Head of caudate nucleus (tissue), 42 donors: ENCODE results near the gene CACNG1.

Experiments used
- DNase-seq, 42 donors: peaks; one replicate each; pipeline versions ENCODE4 v3.0.0 to v3.0.0-alpha.2; 2020 to 2021; ENCODE audit warnings: mixed read lengths in 7 of 42
- intact Hi-C: fragments of 100-400 bp; cut with DNase I; formaldehyde crosslinking; loops from one replicate; pipeline ENCODE4 v1.15.0; 2022

Gene CACNG1

DNA sequence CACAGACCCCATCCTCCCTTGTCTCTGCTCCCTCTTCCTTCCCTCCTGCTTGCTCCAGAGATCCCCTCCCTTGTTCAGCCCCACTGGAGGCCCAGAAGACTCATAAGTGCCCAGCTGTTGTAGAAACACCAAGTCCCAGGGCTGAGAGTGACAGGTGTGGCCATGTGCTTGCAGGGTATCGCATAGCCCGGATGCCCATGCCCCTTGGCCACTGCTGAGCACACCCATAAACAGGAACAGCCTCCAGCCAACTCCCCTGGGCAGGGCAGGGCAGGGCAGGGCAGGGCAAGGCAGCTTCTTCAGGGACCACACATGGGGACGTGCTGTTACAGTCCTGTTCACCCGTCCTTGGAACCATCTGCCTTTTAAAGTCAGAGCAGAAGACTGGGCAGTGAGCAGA is 2.0 kb downstream of the CACNG1 start:
- no peak for DNase-seq
- intact Hi-C loops: no loop called here

DNA sequence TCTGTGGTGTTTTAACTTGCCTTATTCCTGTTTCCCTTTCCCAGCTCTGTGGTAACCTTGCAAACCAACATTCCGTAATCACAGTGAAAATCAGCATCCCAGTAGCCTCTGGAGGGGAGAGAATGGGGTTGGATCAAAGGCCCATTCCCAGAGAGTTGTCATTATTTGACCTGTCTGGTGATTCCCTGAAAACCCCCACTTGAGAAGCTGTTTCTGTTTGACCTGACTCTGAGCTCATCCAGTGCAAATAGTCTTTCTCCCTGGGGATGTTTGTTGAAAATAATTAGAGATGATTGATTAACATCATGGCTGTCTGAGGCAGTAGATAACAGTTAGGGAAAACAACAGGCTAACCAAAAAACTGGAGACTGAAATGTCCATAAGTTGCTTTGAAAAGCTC is 3.0 kb downstream of the CACNG1 start:
- intact Hi-C loops: no loop called here
- DNase-seq: no peak

DNA sequence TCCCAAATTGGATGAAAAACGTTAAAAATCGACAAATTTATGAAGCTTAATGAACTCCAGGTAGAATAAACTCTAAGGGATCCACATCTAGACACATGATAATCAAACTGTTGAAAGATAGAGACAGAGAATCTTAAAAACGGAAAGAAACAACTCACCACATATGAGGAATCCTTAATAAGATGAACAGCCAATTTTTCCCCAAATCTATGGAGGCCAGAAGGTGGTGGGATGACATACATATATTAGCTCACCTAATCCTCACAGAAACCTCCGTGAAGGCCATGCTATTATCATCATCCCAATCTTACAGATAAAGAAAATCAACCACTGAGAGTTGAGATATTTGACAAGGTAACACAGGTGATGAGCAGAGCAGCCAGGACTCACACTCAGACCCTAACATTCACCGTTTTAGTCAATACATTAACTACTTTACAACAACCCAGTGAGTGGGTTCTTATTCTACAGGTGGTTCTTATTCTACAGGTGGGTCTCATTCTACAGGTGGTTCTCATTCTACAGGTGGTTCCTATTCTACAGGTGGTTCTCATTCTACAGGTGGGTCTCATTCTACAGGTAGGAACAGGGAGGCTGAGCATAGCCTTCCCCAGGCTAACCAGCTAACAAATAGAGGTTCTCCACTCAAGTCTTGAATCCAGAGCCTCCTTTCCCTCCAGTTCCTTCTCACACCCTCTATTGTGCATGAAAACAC is 4.8 kb downstream of the CACNG1 start:
- DNase-seq: no peak
- intact Hi-C loops: no loop called here

DNA sequence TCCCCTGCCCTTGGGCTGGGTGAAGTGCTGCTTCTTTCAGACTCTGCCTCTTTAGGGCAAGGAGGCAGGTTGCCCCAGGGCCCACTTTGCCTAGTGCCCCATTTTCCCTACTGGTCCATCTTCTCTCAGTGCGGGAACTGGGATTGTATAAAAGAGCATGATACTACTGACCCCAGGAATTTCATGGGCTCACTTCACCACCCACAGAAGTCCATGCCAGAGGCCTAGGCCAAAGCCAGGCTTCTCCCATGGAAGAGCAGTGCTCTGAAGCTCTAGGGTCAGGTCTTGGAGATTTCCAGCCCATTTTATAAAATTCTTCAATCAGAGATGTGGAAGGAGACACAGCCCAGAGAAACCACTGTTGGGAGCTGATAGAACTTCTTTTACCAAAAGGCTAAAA is 5.7 kb downstream of the CACNG1 start:
- peak in 1 of 42 donors; percentile 25 for DNase-seq
- intact Hi-C loops: no loop called here

DNA sequence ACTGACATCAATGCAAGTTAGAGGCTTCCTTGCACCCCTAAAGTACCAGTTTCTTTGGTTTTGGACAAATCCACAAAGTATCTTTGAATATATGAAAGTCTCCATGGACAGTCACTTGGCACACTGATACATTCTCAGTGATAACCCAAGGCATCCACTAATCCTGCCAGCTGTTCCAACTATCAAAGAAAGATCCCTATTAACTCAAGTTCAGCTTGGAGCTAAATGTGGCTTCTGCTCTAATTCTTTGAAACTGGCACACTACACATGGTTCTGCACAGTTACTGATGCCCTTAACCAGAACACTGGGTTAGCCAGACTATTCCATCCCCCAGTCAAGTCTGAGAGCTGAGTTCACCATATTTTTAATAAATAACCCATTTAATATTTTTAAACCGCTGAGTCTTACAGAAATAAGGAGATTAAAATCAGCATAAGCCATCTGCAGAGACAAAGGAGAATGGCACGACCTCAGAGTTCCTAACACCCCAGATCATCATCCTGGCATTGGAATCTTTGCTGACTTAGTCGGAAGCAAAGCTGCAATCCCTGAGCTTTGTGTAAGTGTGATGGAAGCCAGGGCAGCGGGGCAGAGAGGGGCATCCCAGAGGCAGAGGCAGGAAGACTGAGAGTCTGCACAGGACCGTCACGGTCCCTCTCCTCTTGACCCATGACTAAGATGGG is 6.3 kb downstream of the CACNG1 start:
- DNase-seq: peak in 1 of 42 donors; percentile 1
- intact Hi-C loops: no loop called here

DNA sequence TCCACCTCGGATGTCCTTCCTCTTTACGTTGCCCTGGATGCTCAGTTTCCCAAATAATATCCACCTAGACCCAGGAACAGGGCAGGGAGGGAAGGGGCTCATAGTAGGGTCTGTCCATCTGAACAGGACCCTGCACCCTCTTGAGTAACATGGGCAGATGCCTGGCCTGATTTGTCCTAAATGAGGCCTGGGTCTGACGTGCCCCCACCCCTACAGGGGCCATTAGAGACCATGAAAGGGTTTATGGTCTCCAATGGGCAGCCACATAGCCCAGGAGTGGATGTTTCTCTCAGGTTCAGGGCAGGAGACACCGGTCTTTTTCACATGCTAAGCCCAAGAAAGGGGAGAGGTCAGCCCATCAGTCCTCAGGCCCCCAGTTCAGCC is 6.8 kb downstream of the CACNG1 start:
- intact Hi-C loops: no loop called here
- DNase-seq: peak in 1 of 42 donors; percentile 7

DNA sequence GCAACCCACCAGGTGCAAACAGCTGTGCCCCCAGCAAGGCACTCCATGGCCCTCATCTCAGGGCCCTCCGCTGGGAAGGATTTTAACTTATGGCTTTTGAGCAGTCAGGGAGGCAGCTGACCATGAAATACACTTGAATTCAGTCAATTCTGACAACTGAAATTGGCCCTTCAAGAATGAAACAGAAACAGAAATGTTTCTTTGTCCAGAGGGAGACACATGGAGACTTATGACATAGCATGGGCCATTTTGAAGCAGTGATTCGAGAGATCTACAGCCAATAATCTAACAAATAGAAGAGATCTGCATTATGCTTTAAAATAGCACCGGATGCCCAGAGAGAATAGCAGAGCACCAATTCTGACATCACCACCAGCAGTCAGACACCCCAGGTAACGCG is 7.5 kb downstream of the CACNG1 start:
- intact Hi-C loops: no loop called here
- DNase-seq: no peak

DNA sequence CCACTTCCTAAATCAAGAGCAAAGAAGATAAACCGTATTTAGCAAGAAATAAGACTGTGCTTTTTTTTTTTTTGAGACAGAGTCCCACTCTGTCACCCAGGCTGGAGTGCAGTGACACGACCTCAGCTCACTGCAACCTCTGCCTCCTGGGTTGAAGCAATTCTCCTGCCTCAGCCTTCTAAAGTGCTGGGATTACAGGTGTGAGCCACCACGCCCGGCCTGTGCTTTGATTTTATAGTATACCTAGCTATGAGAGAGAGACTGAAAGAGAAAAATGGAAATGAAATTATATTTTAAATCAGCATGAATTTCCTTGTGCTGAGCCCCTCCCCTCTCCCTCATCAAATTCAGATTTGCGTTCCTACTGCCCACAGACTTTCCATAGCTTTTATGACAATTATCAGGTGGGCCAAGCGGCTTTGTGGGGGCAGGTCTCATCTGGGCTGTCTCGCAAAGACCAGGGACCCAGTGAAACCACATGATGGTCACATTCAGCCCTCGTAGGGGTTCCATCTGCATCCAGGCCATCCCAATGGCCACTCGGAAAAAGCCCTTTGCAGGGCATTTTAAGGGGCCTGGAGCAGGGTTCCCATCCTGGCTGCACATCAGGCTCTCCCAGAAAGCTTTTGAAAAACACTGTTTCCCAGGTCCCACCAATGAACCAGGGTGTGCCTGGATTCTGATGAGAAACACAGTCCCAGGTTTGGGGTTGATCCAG is 8.5 kb downstream of the CACNG1 start:
- DNase-seq: peak in 3 of 42 donors; percentile 0 to 9 (median 7)
- intact Hi-C loops: no loop called here

DNA sequence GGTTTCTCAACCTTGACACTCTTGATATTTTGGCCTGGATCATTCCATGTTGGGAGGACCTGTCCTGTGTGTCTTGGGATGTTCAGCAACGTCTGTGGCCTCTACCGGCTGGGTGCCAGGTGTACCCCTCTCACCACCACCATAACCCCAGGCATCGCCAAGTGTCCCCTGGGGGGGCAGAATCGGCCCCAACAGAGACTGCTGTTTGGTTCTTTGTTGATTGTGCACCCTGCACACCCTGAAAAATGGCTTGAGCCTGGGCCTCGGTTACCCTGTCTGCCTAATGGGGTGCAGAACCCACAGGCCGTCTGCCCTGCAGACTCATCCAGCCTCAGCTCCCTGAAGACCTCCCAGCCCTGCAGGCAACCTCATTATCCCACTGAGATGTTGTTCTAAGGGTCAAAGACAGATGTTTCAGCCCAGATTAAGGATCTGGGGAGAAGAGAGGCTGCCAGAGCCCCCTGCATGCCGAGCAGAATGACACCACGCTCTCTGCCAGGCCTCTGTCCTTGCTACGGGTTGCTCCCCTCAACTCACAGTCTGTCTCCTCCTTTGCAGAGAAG is 9.2 kb downstream of the CACNG1 start:
- peak in 2 of 42 donors; percentile 13 to 34 for DNase-seq
- intact Hi-C loops: no loop called here

DNA sequence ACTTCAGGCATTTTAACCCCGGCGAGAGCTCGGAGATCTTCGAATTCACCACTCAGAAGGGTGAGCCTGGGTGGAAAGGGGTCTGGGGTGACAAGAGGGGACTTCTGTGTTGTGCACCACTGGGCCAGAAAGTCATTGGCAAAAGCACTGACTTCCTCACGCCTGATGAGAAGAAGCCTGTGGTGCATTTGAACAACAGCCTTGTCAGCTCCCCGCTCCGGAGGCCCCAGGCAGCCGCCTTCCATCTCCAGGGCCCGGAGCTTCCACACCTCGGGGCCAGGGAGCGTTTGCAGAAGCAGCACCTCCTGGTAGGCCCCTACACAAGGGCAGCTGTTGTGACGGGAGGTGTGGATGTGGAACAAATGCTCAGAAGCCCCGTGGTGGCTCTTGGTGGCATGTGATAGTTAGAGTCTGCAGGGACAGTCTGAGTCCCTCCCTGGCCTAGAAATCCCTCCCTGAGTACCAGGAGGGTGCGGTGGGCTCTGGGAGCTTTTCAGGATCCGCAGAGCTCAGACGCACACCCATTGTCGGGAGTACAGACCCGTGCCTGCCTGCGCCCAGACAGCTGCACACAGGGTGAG is 9.7 kb downstream of the CACNG1 start:
- intact Hi-C loops: no loop called here
- peak in 4 of 42 donors; percentile 1 to 32 (median 22) for DNase-seq

DNA sequence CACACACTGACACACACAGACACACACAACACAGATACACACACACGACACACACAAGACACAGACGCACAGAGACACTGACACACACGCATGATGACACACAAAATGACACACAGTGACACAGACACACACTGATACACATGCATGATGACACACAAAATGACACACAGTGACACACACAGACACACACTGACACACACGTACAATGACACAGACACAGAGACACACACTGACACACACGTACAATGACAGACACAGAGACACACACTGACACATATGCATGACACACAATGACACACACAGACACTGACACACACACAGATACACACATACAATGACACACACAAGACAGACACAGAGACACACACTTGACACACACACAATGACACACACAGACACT is 10.3 kb downstream of the CACNG1 start:
- DNase-seq: peak in 1 of 42 donors; percentile 1
- intact Hi-C loops: no loop called here

DNA sequence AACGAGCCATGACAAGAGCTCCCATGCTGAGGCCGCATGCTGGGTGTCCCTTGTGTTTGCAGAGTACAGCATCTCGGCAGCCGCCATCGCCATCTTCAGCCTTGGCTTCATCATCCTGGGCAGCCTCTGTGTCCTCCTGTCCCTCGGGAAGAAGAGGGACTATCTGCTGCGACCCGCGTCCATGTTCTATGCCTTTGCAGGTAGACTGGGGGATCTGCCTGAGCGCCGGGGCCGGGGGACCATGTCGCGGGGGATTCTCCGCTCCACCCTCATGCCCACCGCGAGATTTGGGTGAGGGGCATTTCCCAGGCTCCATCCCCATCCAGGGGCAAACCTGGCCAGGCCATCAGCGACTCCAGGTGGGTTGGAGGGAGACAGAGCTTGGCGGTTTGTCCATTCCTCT is 10.7 kb downstream of the CACNG1 start:
- intact Hi-C loops: no loop called here
- peak in 4 of 42 donors; percentile 10 to 30 (median 16) for DNase-seq

DNA sequence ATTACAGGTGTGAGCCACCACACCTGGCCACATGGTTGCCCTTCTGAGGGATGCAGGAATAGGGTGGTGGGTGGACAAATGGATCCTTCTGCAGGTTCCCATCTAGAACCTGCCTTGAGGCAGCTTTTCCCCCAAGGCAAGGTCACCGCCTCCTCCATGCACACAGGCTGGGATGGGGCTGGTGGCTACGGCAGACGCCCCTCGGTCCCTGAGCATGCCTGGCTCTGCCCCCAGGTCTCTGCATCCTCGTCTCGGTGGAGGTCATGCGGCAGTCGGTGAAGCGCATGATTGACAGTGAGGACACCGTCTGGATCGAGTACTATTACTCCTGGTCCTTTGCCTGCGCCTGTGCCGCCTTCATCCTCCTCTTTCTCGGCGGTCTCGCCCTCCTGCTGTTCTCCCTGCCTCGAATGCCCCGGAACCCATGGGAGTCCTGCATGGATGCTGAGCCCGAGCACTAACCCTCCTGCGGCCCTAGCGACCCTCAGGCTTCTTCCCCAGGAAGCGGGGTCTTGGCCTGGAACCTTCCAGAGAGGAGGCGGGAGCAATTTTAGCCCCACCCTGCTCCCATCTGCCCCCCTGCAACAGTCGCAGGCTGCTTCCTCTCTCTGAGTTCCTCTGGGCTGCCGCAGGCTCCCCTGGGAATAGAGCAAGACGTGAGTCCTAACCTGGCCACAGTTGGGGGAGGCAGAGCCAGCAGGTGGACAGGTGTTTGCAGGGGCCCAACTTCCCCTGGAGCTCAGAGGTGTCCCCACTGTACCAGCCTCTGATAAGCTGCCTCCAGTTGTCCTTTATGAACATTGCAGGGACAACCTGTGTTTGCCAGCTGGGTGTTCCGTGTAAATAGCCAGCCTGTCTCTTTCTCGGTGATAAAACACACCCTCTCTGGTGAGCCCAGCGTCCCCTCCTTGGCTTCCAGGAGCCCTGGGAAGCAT is 11.7 kb downstream of the CACNG1 start:
- peak in 4 of 42 donors; percentile 10 to 32 (median 22) for DNase-seq
- intact Hi-C loops: no loop called here

DNA sequence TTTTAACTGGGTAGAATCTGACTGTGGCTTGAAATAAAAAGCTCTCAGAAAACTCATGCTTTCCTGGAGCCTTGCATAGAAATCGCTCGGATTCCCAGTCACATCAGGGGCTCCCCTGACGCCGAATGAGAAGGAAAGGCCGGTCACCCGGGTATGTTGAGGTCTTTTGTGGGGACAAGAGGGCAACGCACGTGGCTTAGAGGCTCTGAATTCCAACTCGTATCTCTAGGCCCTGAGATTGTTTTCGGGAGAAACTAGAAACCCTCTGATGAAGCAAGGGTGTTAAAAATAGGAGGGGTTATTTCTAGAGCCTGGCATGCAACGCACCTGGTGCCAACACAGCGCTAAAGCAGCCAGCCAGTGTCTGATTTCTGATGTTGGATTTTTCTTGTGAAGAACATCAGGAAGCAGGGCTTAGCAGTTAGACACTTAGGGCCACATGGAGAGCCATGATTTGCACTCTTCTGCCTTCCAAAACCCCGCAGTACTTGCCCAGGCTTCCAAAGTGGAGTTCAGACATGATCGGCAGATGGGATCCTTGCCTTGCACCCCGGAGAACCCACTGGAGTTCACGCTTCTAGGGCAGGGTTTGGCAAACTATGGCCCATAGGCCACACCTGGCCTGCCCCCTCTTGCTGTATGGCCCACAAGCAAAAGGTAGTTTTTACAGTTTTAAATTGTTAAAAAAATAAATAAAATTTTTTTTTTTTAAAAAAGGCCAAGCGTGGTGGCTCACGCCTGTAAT is 12.6 kb downstream of the CACNG1 start:
- DNase-seq: peak in 4 of 42 donors; percentile 6 to 29 (median 28)
- intact Hi-C loops: no loop called here

DNA sequence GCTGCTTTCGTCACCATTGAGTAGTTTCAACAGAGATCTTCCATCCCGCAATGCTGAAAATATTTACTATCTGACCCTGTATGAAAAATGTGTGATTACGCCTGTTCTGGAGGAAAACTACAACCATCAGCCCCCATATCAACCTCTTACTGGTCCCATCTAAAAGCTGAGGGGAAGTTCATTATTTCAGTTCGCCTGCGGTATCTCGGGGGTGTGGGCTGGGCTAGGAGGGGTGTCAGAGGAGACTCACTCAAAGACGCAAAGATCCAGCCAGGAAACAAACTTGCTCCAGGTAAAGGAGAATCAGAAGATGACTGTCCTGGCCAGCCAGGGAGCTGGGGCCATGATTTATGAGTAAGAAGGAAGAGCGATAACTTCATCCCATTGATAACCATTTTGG is 13.7 kb downstream of the CACNG1 start:
- intact Hi-C loops: no loop called here
- peak in 2 of 42 donors; percentile 14 to 27 for DNase-seq

DNA sequence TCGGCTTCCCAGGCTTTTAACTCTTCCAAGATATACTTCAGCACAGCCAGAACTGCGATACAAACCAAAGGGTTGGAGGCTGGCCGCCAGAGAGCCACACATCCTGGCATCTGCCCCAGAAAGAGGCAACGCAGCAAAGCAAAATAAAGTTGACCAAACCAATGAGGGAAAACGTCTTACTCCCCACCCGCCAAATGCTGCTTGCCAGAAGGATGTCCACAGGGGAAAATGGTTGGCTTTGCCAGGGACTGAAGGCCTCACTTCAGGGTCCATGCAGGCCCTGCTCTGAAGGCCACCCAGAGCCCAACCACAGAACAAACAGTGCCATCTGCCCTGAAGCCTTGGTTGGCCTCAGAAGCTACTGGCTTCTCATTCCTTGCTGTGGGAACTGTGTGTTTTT is 15.0 kb downstream of the CACNG1 start:
- DNase-seq: peak in 6 of 42 donors; percentile 21 to 41 (median 30)
- intact Hi-C loops: no loop called here

DNA sequence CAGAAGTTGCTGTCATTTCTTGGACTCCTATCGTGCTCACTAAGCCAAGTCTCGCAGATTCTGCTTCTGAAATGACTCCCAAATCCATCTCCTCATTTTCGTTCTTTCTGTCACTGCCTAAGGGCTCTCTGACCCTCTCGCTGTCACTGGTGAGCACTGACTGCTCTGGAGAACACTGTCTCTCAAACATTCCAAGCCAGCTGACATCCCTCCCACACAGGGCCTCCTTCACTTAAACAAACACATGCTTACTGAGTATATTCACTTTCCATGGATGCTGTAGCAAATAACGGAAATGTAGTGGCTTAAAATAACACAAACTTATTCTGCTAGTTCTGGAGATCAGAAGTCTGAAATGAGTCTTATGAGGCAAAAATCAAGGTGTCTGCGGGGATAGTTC is 18.8 kb downstream of the CACNG1 start:
- intact Hi-C loops: no loop called here
- DNase-seq: peak in 1 of 42 donors; percentile 4

DNA sequence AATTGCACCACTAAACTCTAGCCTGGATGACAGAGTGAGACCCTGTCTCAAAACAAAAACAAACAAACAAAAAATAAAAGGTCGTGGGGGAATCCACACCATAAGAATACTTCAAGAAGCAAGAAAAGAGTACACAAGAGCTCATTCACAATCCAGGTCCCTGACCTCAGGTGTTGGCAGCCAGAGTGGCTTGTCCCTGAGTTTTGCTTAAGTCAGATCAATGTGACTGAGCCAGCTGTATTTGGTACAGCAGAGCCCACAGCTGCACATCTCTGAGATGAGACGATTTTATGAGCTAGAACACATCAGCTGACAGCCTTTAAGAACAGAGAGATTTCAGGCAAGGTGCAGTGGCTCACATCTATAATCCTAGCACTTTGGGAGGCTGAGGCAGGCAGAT is 22.4 kb downstream of the CACNG1 start:
- DNase-seq: peak in 6 of 42 donors; percentile 7 to 48 (median 30)
- intact Hi-C loops: no loop called here
